Measurements from ENCODE around the gene MS4A5. TPM values are rescaled to one million over a fixed set of nuclear protein-coding genes. Genes with fewer than 3 reads are reported as not detected.
"Not testable (repeated sequence)": the region's sequence is repeated elsewhere in the genome, so short reads cannot be mapped to it uniquely, and the experiment has no call there.

Gene MS4A5
- polyA plus RNA-seq, 1 donor (not counting 4 experiments of a cell fraction or from before 2014, with no cell fraction given) = not detected

DNA sequence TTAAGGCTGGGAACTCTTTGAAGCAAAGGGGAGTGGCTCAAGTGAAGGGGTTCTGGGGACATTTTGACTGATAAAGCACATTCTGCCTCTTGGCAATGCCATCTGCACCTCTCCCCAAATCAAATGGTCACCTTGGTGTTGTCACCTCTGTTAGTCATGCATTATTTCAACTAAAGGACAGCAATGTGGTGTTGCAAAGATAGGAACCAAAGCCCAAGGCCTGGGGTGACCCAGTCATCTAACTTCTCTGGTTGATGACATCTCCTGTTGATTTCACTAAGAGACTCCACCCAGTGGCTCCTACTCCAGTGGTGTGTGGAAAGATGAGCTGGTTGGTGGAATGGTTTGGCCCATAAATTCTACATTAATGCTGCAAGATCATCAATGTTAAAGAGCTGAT, 18.5 kb downstream of the MS4A5 start:
- no peak for TF ChIP-seq EZH2 (IDR thresholded peaks at IDR 0.05; ENCODE audit: low read length)
- TF ChIP-seq, protein P1, sequence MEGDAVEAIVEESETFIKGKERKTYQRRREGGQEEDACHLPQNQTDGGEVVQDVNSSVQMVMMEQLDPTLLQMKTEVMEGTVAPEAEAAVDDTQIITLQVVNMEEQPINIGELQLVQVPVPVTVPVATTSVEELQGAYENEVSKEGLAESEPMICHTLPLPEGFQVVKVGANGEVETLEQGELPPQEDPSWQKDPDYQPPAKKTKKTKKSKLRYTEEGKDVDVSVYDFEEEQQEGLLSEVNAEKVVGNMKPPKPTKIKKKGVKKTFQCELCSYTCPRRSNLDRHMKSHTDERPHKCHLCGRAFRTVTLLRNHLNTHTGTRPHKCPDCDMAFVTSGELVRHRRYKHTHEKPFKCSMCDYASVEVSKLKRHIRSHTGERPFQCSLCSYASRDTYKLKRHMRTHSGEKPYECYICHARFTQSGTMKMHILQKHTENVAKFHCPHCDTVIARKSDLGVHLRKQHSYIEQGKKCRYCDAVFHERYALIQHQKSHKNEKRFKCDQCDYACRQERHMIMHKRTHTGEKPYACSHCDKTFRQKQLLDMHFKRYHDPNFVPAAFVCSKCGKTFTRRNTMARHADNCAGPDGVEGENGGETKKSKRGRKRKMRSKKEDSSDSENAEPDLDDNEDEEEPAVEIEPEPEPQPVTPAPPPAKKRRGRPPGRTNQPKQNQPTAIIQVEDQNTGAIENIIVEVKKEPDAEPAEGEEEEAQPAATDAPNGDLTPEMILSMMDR (optimal IDR thresholded peaks at IDR 0.05 in 1 of 3, IDR thresholded peaks at IDR 0.05 in 1 of 3, conservative IDR thresholded peaks at IDR 0.05 in 1 of 3; ENCODE audit: extremely low read depth in 1 of 3, insufficient read depth in 2 of 3, low read length in 3 of 3) = no peak
- Histone ChIP-seq H3K4me3 (ENCODE audit: control insufficient read depth in 2 of 3, extremely low read depth in 1 of 3, insufficient read depth in 2 of 3, low read depth in 1 of 3, low read length in 3 of 3) (no peak overlapping the region), H4K20me1 (ENCODE audit: control insufficient read depth, extremely low read depth, insufficient read depth, low read length) (no peaks in the 10 kb centered on the region), H3K79me2 (ENCODE audit: control insufficient read depth, insufficient read depth, low read length) (no peaks in the 10 kb centered on the region), H3K27me3 (ENCODE audit: control insufficient read depth, extremely low read depth, insufficient read depth, low read length) (no peaks in the 10 kb centered on the region), H3K36me3 (ENCODE audit: control insufficient read depth in 2 of 2, extremely low read depth in 1 of 2, insufficient read depth in 2 of 2, low read length in 2 of 2) (no peaks in the 10 kb centered on the region), H3K9ac (ENCODE audit: control insufficient read depth, extremely low read depth, insufficient read depth, low read length) (no peak overlapping the region), H3K9me1 (ENCODE audit: control insufficient read depth, extremely low read depth, insufficient read depth, low read length) (no peaks in the 10 kb centered on the region), H2AFZ (ENCODE audit: control insufficient read depth, low read length) (no peak overlapping the region), H3K27ac (ENCODE audit: control insufficient read depth, insufficient read depth, low read length) (no peak overlapping the region), H3K9me3 (ENCODE audit: control insufficient read depth, low read depth, low read length) (no peaks in the 10 kb centered on the region), H3K4me2 (ENCODE audit: control insufficient read depth, extremely low read depth, insufficient read depth, low read depth, low read length) (no peak overlapping the region), H3K4me1 (ENCODE audit: control insufficient read depth, extremely low read depth, insufficient read depth, low read length) (no peaks in the 10 kb centered on the region)
- no peak for DNase-seq (ENCODE audit: low read depth, low spot score)
- FAIRE-seq = no peak
- dilution Hi-C loops (cut with MboI; ENCODE audit: extremely low pct_ligation_motif_present, low sequenced_read_pairs) = no loop called here

DNA sequence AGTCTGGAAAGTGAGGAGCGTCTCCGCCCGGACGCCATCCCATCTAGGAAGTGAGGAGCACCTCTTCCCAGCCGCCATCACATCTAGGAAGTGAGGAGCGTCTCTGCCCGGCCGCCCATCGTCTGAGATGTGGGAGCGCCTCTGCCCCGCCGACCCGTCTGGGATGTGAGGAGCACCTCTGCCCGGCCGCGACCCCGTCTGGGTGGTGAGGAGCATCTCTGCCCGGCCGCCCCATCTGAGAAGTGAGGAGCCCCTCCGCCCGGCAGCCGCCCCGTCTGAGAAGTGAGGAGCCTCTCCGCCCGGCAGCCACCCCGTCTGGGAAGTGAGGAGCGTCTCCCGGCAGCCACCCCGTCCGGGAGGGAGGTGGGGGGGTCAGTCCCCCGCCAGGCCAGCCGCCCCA, 21.8 kb downstream of the MS4A5 start:
- H2AFZ ChIP-seq (ENCODE audit: control insufficient read depth, low read length); H3K36me3 ChIP-seq (ENCODE audit: control insufficient read depth in 2 of 2, extremely low read depth in 1 of 2, insufficient read depth in 2 of 2, low read length in 2 of 2); dilution Hi-C loops (cut with MboI; ENCODE audit: extremely low pct_ligation_motif_present, low sequenced_read_pairs); H3K9me1 ChIP-seq (ENCODE audit: control insufficient read depth, extremely low read depth, insufficient read depth, low read length); H3K9ac ChIP-seq (ENCODE audit: control insufficient read depth, extremely low read depth, insufficient read depth, low read length); H3K79me2 ChIP-seq (ENCODE audit: control insufficient read depth, insufficient read depth, low read length); H4K20me1 ChIP-seq (ENCODE audit: control insufficient read depth, extremely low read depth, insufficient read depth, low read length); H3K9me3 ChIP-seq (ENCODE audit: control insufficient read depth, low read depth, low read length); DNase-seq (ENCODE audit: low read depth, low spot score); FAIRE-seq; H3K27me3 ChIP-seq (ENCODE audit: control insufficient read depth, extremely low read depth, insufficient read depth, low read length); H3K4me3 ChIP-seq (ENCODE audit: control insufficient read depth in 2 of 3, extremely low read depth in 1 of 3, insufficient read depth in 2 of 3, low read depth in 1 of 3, low read length in 3 of 3); H3K4me1 ChIP-seq (ENCODE audit: control insufficient read depth, extremely low read depth, insufficient read depth, low read length); H3K4me2 ChIP-seq (ENCODE audit: control insufficient read depth, extremely low read depth, insufficient read depth, low read depth, low read length); H3K27ac ChIP-seq (ENCODE audit: control insufficient read depth, insufficient read depth, low read length): not testable (repeated sequence)

DNA sequence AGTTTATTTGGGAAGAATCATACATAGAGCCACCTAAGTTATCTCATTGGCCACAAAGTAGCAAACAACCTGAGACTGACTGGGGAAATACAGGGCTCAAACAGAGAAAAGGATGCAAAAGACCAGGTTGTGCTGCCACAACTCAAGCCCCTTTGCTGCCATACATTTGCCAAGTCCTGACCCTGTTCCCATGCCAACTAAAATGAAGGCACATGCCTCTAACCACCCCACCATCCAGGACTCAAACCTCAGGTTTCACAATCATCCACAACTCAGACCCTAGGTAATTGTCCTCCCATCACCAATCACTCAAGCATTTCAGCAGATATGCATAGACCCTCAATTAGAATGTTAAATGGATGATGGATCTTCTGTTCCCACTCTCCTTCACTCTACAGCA, 24.8 kb downstream of the MS4A5 start:
- H4K20me1 ChIP-seq (ENCODE audit: control insufficient read depth, extremely low read depth, insufficient read depth, low read length) = no peaks in the 10 kb centered on the region
- no peaks in the 10 kb centered on the region for H3K9me1 ChIP-seq (ENCODE audit: control insufficient read depth, extremely low read depth, insufficient read depth, low read length)
- H3K36me3 ChIP-seq (ENCODE audit: control insufficient read depth in 2 of 2, extremely low read depth in 1 of 2, insufficient read depth in 2 of 2, low read length in 2 of 2) = no peaks in the 10 kb centered on the region
- no peak overlapping the region for H3K27ac ChIP-seq (ENCODE audit: control insufficient read depth, insufficient read depth, low read length)
- H3K9me3 ChIP-seq (ENCODE audit: control insufficient read depth, low read depth, low read length) = no peaks in the 10 kb centered on the region
- TF ChIP-seq, protein P1 (optimal IDR thresholded peaks at IDR 0.05 in 1 of 3, IDR thresholded peaks at IDR 0.05 in 1 of 3, conservative IDR thresholded peaks at IDR 0.05 in 1 of 3; ENCODE audit: extremely low read depth in 1 of 3, insufficient read depth in 2 of 3, low read length in 3 of 3) = no peak
- no peak for TF ChIP-seq EZH2 (IDR thresholded peaks at IDR 0.05; ENCODE audit: low read length)
- dilution Hi-C loops (cut with MboI; ENCODE audit: extremely low pct_ligation_motif_present, low sequenced_read_pairs) = no loop called here
- H2AFZ ChIP-seq (ENCODE audit: control insufficient read depth, low read length) = no peak overlapping the region
- no peak overlapping the region for H3K4me3 ChIP-seq (ENCODE audit: control insufficient read depth in 2 of 3, extremely low read depth in 1 of 3, insufficient read depth in 2 of 3, low read depth in 1 of 3, low read length in 3 of 3)
- H3K4me1 ChIP-seq (ENCODE audit: control insufficient read depth, extremely low read depth, insufficient read depth, low read length) = no peaks in the 10 kb centered on the region
- no peaks in the 10 kb centered on the region for H3K27me3 ChIP-seq (ENCODE audit: control insufficient read depth, extremely low read depth, insufficient read depth, low read length)
- no peak overlapping the region for H3K9ac ChIP-seq (ENCODE audit: control insufficient read depth, extremely low read depth, insufficient read depth, low read length)
- no peak overlapping the region for H3K4me2 ChIP-seq (ENCODE audit: control insufficient read depth, extremely low read depth, insufficient read depth, low read depth, low read length)
- DNase-seq (ENCODE audit: low read depth, low spot score) = no peak
- FAIRE-seq = no peak
- H3K79me2 ChIP-seq (ENCODE audit: control insufficient read depth, insufficient read depth, low read length) = no peaks in the 10 kb centered on the region

Measured in keratinocyte (primary cell).